ENCODE measurements around the gene SLC9A7.

Gene SLC9A7

DNA sequence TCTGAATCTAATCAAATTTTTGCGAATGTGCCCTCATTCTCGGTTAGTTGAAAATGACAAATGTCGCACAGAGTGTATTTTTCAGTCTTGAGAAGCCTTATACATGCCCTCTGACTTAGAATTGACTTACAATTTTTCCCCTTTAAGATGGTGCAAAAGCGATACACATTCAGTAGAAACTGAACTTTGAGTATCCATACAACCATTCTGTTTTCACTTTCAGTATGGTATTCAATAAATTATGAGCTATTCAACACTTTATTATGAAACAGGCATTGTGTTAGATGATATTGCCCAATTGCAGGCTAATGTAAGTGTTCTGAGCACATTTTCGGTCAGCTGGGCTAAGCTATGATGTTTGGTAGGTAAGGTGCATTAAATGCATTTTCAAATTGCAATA is 43.4 kb downstream of the SLC9A7 start:
- H3K27ac ChIP-seq, result no peak overlapping the region
- TF ChIP-seq CTCF (conservative IDR thresholded peaks at IDR 0.05), result no peak

- H3K27ac ChIP-seq, result no peak overlapping the region
- TF ChIP-seq CTCF (conservative IDR thresholded peaks at IDR 0.05), result no peak
Measured at GRCh38 chrX:46713672-46714490, 45.0 kb downstream of the SLC9A7 start.

GRCh38 chrX:46712764-46713163 is 46.2 kb downstream of the SLC9A7 start:
- no peak for TF ChIP-seq CTCF (conservative IDR thresholded peaks at IDR 0.05)
- H3K27ac ChIP-seq, result no peak overlapping the region

DNA sequence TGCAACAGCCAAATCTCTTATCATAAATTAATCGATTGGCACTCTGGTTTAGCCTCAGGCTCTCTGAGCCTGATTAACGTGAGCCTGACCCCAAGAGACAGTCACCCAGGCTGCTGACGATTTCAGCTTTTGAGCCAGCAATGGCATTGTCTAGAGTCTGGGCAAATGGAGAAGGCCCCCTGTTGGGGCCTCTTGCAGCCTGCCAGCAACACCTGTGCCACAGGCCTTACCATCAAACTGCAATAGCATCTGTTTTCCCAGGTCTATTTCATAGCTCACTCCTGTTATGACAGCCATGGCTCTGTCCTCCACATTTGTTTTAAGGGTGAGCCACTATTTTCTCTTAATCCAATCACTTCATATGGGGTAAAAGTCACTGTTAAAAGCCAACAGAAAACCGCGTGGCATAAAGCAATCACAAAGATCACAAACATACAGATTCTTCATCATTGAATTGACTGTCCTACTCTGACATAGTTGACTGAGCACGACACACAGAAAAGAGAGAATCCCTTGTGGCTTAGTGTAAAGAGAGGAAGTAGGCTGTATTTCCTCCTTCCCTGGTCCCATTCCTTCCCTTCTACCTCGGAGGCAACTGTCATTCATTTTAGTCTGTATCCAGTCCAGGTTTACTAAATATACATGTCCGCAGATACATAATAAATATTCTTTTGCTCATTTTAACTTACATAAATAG is 47.8 kb downstream of the SLC9A7 start:
- TF ChIP-seq CTCF (conservative IDR thresholded peaks at IDR 0.05), result no peak
- no peak overlapping the region for H3K27ac ChIP-seq

DNA sequence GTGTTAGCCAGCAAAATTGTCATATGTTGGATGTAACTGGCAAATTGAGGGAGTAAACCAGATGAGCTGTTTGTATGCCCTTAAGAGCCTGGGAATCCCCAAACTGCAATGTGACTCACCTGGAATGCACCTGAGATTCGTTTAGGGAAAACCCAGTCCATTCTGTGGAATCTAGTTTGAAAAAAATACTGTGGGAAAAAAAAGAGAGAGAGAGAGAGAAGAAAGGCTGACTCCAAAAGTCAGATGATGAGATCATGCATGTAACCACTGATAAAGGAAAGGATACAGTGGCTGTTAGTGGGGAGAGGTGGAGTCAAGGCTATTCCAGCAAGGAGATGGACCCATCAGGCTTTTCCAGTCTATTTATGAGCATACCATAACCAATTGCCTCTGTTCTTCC is 48.5 kb downstream of the SLC9A7 start:
- TF ChIP-seq CTCF (conservative IDR thresholded peaks at IDR 0.05), result no peak
- no peak overlapping the region for H3K27ac ChIP-seq

DNA sequence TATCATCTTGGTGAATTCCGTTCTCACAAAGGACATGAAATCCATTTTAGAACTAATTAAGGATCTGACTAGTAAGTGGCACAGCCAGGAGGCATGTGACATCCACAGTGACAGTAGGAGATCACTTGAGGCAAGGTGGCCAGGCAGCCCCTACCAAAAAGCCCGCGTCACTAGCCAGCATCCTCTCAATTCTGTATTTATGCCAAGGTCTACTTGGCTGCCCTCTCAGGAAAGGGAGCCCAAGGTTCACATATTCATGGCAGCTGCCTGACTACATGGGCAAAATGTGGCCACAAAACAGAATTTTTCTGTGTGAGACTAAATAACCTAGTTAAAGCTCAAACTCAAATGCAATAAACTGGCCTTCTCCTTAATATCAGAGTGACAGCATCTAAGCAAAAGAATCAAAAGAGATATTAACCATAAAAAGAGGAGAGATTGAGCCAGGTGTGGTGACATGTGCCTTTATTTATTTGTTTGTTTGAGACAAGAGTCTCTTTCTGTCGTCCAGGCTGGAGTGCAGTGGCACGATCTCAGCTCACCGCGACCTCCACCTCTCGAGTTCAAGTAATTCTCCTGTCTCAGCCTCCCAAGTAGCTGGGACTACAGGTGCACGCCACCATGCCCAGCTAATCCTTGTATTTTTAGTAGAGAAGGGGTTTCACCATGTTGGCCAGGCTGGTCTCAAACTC is 51.5 kb downstream of the SLC9A7 start:
- peak overlapping the region; percentile 68 for H3K27ac ChIP-seq
- TF ChIP-seq CTCF (conservative IDR thresholded peaks at IDR 0.05), result no peak

- no peak overlapping the region for H3K27ac ChIP-seq
- no peak for TF ChIP-seq CTCF (conservative IDR thresholded peaks at IDR 0.05)
Measured at GRCh38 chrX:46704767-46705386, 54.0 kb downstream of the SLC9A7 start.

Measured in VCaP (cell line).